B cell (primary cell): Measurements from ENCODE around the gene CARD9.

Experiments used
- CTCF ChIP-seq: fragments of 200-600 bp; IDR thresholded peaks from one replicate; pipeline ENCODE4 v1.8.0; 2022; ENCODE audit warnings: antibody characterized with exemption, mild to moderate bottlenecking
- EZH2 ChIP-seq: IDR thresholded peaks from 2 replicates; pipeline ENCODE4 v1.6.1; 2012; ENCODE audit warnings: borderline replicate concordance, low read depth, mild to moderate bottlenecking, moderate library complexity, low read length; ENCODE audit not compliant: insufficient read depth, poor library complexity, severe bottlenecking

DNA sequence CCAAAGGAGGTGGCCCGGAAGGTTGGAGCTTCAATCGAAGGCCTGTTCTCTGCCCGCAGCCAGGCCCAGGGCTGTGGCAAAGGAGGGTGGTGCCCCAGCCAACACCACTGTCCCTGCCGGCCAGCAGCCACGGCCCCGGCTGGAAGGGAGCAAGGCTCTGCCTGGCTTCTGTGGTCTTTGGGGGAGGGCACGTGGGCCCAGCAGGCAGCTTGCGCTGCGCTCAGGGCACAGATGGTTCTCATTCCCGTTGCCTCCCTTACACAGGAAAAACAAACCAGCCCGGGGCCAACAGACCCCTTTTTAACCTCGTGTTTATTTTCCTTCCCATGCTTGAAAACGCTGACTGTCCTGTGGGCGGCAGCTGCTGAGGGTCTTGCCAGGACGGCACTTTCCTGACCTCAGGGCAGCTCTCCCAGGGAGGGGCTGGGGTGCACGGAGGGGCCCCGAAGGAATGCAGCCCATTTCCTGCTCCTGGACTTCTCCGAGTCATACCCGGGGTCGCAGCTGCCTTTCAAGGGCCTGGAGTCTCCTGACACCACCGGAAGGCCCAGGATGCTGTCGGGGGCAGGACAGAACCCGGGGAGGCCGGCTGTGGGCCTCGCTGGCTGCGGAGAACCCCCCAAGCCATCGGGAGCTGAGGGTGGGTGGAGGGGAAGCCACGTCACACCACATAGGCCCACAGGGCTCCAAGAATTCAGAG is 47.3 kb downstream of the CARD9 start:
- TF ChIP-seq CTCF (no peak), EZH2 (no peak)
